AG10803 (cell line): ENCODE data around the gene OR10G7.

Experiments used
- DNase-seq: peaks from one replicate; pipeline ENCODE4 v3.0.0; 2010; ENCODE audit warnings: low read depth
- H3K4me3 ChIP-seq: 2 replicates; pipeline ENCODE4 v1.5.1; 2011; ENCODE audit warnings: mild to moderate bottlenecking, low read length, control low read depth
- TF ChIP-seq, protein P1 (sequence below): conservative IDR thresholded peaks from 2 replicates; pipeline ENCODE4 v1.5.1; 2011; ENCODE audit warnings: mild to moderate bottlenecking, low read length, control low read depth, inconsistent platforms

OR10G7 gene

DNA sequence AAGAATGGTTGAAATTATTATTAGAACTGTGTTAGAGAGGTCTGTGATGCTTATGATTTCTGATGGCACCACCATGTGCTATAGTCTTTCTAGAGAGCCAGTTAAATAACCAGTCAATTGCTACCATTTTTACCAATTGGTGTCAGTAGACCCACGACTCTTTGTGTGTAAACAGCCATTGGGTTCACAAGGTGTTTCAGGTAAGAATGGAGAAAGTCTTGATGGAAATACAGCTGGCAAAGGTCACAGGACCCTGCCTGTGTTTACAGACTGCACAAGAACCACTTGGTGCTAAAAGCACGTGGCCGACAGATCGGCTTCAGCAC lies 30.5 kb upstream of the OR10G7 start:
- no peak overlapping the region for H3K4me3 ChIP-seq
- TF ChIP-seq, protein P1, sequence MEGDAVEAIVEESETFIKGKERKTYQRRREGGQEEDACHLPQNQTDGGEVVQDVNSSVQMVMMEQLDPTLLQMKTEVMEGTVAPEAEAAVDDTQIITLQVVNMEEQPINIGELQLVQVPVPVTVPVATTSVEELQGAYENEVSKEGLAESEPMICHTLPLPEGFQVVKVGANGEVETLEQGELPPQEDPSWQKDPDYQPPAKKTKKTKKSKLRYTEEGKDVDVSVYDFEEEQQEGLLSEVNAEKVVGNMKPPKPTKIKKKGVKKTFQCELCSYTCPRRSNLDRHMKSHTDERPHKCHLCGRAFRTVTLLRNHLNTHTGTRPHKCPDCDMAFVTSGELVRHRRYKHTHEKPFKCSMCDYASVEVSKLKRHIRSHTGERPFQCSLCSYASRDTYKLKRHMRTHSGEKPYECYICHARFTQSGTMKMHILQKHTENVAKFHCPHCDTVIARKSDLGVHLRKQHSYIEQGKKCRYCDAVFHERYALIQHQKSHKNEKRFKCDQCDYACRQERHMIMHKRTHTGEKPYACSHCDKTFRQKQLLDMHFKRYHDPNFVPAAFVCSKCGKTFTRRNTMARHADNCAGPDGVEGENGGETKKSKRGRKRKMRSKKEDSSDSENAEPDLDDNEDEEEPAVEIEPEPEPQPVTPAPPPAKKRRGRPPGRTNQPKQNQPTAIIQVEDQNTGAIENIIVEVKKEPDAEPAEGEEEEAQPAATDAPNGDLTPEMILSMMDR: no peak
- DNase-seq: no peak

GRCh38 chr11:124070915-124071622 lies 29.9 kb upstream of the OR10G7 start:
- no peak overlapping the region for H3K4me3 ChIP-seq
- TF ChIP-seq, protein P1: peak; percentile 81
- peak; percentile 79 for DNase-seq

DNA sequence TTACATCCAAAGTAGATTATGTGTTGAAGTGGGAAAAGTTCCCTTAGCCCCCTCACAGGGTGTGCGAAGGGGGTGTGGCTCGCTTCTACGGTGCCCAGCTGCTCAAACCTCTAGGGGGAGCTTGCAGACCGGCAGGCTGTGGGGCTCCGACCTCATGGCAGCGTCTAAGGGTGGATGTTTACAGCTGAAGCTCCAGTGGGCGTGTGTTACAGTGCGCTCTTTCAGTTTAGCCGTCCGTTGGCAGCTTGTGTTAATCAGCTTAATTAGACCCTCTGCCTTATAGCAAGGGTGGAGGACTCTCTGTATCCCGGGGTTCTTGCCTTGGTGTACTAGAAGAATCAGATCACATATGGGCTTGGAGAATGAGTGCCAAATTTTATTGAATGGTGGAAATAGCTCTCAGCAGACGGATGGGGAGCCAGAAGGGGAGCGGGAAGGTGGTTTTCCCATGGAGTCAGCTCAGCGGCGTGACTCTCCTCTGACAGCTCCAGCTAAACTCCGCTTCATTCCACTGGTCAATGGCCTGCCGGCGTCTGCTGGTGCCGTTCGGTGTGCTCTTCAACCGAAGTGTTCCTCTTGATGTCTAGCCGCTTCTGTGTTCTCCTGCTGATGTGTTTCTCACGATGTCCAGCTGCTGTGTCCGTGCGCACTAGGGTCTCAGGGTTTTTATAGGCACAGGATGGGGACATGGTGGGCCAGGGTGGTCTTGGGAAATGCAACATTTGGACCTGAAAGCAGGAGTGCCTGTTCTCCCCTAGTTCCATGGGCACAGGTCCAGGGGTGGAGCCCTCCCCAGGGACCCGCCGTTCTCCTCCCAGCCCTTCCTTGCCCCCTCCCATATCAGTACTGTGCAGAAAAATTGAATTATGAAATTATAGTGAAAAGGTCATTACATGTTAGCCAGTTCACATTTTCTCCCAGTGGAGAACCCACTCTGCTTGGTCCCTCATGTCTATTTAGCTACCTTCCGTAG lies 28.6 kb upstream of the OR10G7 start:
- peak overlapping the region; percentile 56 for H3K4me3 ChIP-seq

DNA sequence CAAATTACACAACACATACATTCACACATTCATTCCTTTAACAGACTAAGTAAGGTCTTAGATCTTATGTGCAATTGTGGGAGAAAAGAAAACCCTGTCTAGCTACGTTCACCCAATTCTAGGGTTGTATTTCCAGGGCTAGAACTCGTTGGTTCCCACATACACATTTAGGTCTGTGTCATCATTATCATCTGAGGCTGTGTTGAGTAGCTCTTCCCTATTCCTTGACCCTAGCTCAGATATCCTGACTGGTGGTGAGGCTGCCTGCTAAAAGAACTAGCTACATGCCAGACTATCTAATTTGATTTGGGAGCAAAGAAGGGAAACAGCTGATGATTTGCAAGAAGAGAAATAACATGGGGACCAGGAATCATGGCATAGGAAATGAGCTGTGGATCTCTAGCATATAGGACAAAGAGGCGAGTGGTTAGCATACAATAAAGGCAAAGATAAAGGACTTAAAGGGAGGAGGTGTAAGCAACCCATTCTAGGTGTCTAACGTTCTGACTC lies 27.5 kb upstream of the OR10G7 start:
- TF ChIP-seq, protein P1: no peak
- H3K4me3 ChIP-seq: no peak overlapping the region
- no peak for DNase-seq

More for the DNA sequence above, 28.6 kb upstream of the OR10G7 start:
- DNase-seq: peak; percentile 45
- TF ChIP-seq, protein P1: peak; percentile 75

DNA sequence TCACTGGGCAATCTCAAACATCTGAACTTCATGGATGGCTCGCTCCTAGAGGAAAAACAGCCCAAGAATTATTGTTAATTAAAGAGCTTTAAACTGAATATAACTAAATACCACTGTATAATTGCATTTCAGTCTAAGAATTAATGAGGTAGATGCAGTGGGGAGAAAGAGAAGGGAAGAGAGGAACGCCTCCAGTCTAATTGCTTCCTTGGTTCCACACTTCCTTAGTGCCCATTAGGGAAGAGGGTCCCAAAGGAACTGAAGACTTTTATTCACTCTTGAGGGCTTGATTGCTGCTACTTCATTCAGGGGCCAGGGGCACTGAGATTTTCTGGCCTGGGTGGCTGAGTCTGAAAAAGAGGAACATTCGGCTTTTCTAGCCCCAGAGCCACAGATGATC lies 11.8 kb upstream of the OR10G7 start:
- H3K4me3 ChIP-seq: no peak overlapping the region
- no peak for DNase-seq
- TF ChIP-seq, protein P1: no peak

DNA sequence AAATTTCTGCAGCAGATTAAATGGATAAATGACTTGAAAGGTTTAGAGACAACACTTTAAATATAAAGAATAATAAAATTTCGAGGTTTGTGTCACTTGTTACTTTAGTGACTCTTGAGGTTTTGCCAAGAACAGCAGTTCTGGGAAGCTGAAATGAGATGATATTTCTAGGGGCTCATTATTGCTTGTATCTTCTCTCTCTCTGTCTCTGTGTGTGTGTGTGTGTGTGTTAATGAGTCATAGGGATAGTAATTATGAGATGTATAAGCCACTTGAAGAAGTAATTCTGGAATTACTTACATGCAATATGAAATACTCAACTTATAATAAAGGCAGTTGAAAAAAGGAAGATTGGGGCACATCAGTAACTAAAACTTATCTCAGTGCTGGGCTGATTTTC lies 9.6 kb upstream of the OR10G7 start:
- TF ChIP-seq, protein P1: no peak
- H3K4me3 ChIP-seq: no peak overlapping the region
- DNase-seq: no peak
